ENCODE data around the gene GLT8D1.
"Not testable (repeated sequence)": the region's sequence is repeated elsewhere in the genome, so short reads cannot be mapped to it uniquely, and the experiment has no call there.

Gene GLT8D1

GRCh38 chr3:52679811-52680210 is 25.8 kb downstream of the GLT8D1 start:
- no peak for DNase-seq (ENCODE audit: low spot score)

GRCh38 chr3:52679199-52679538 is 26.4 kb downstream of the GLT8D1 start:
- no peak for DNase-seq (ENCODE audit: low spot score)

DNA sequence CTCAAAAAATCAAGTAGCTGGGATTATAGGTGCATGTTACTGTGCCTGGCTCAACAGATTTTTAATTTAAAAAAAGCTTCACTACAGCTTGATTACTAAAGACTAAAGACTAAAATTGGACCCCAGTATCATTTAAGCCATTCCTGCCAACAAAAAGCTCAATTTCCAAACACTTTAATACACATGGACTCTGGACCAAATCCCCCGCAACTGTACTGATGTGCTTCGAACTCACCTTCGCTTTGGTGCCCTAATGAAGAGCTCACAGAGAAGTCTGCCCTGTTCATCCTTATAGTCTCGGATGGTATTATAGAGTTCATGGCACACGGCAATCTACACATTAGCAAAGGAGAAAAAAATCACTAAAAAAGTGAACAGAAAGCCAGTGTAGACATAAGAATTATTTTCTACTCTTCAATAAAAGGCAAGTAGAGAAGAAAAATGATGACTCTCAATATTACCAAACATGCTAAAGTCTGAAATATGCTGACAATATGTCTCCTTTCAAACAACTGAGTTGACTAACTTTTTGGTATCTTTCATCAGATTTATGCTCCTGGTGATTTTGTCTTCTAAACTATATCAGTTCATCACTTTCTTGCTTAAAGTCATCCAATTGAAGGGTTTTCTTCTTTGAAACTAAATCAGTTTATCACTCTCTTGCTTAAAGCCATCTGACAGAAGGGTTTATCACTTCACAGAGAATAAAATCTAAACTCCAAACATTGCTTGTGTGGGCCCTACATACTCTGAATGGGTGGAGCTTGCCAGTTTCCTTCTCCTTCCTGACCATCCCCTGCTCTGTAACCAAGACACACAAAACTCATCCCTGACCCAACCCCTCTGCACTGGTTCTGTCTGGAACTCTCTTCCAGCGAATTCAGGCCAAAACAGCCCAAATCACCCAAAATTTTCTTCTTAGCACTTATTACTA is 27.1 kb downstream of the GLT8D1 start:
- DNase-seq (ENCODE audit: low spot score), result no peak

- not testable (repeated sequence) for DNase-seq (ENCODE audit: low spot score)
These were observed 29.4 kb downstream of the GLT8D1 start for GRCh38 chr3:52676201-52676600.

DNA sequence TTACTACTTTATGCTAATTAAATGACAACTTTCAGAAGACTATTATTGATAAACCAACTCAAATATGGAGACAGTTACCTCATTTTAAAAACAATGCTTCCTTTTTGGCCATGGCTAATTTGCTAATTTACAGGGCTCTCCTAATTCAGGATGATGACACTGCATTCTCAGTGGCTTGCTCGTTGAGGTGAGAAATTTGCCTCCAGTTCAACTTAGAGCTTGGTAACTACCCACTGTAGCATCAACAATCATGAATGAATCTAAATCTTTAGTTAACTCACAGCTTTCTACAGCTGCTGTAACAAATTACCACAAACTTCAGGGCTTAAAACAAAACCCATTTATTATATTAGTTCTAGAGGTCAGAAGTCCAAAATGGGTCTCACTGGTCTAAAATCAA is 33.9 kb downstream of the GLT8D1 start:
- DNase-seq (ENCODE audit: low spot score), result no peak

GRCh38 chr3:52670621-52671521 is 34.7 kb downstream of the GLT8D1 start:
- DNase-seq (ENCODE audit: low spot score), result peak; percentile 87

GRCh38 chr3:52663098-52663497 is 42.5 kb downstream of the GLT8D1 start:
- no peak for DNase-seq (ENCODE audit: low spot score)

GRCh38 chr3:52660046-52660445 is 45.5 kb downstream of the GLT8D1 start:
- no peak for DNase-seq (ENCODE audit: low spot score)

GRCh38 chr3:52655895-52656294 is 49.7 kb downstream of the GLT8D1 start:
- no peak for DNase-seq (ENCODE audit: low spot score)

GRCh38 chr3:52651592-52651991 is 54.0 kb downstream of the GLT8D1 start:
- no peak for DNase-seq (ENCODE audit: low spot score)

DNA sequence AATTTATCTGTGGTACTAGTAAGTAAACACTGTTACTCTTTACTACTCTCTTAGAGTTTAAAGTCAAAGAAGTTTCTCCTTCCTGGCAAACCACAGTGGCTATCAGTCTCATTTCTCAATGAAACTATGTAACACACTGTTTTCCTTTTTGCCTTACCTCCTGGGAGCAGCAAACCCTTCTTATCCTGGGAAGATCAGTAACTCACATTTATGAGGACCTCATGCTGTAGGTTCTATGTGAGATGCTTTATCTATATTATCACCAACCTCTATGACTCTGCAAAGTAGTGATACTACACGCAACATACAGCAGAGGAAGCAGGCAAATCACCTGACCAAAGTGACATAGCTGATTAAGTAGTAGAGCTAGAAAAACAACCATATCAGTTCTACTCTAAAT is 55.2 kb downstream of the GLT8D1 start:
- peak; percentile 8 for DNase-seq (ENCODE audit: low spot score)

GRCh38 chr3:52649461-52650210 is 56.0 kb downstream of the GLT8D1 start:
- peak; percentile 61 for DNase-seq (ENCODE audit: low spot score)

GRCh38 chr3:52645549-52645948 is 60.0 kb downstream of the GLT8D1 start:
- DNase-seq (ENCODE audit: low spot score), result no peak

Data from GM03348 (cell line).